Iris pigment epithelial cell (primary cell): ENCODE measurements around the gene FBLN2.

Source experiments
- DNase-seq: peaks from one replicate; pipeline ENCODE4 v3.0.0-alpha.2; 2011; ENCODE audit warnings: low read depth

FBLN2 gene

GRCh38 chr3:13582366-13583250 is 33.7 kb downstream of the FBLN2 start:
- no peak for DNase-seq

GRCh38 chr3:13583251-13584180 is 34.6 kb downstream of the FBLN2 start:
- no peak for DNase-seq

GRCh38 chr3:13584427-13584891 is 35.5 kb downstream of the FBLN2 start:
- DNase-seq, result no peak

- no peak for DNase-seq
These were observed 36.0 kb downstream of the FBLN2 start for GRCh38 chr3:13584901-13585300.

- DNase-seq, result no peak
These were observed 38.5 kb downstream of the FBLN2 start for GRCh38 chr3:13587442-13587841.

- no peak for DNase-seq
These were observed 39.3 kb downstream of the FBLN2 start for GRCh38 chr3:13588221-13588701.

GRCh38 chr3:13588993-13589392 is 40.1 kb downstream of the FBLN2 start:
- DNase-seq, result no peak

- DNase-seq, result no peak
These were observed 42.1 kb downstream of the FBLN2 start for GRCh38 chr3:13590841-13591520.

- DNase-seq, result no peak
These were observed 44.7 kb downstream of the FBLN2 start for GRCh38 chr3:13593615-13594014.

- DNase-seq, result no peak
These were observed 45.2 kb downstream of the FBLN2 start for GRCh38 chr3:13594146-13594545.

- DNase-seq, result no peak
These were observed 46.1 kb downstream of the FBLN2 start for GRCh38 chr3:13594991-13595421.

- no peak for DNase-seq
These were observed 46.6 kb downstream of the FBLN2 start for GRCh38 chr3:13595485-13595884.

GRCh38 chr3:13596426-13597205 is 47.7 kb downstream of the FBLN2 start:
- DNase-seq, result no peak

- DNase-seq, result no peak
These were observed 48.7 kb downstream of the FBLN2 start for GRCh38 chr3:13597661-13598060.

- DNase-seq, result no peak
These were observed 49.3 kb downstream of the FBLN2 start for GRCh38 chr3:13598201-13598600.

GRCh38 chr3:13598926-13599886 is 50.3 kb downstream of the FBLN2 start:
- DNase-seq, result peak; percentile 5

GRCh38 chr3:13599887-13600450 is 51.0 kb downstream of the FBLN2 start:
- DNase-seq, result no peak

- DNase-seq, result peak; percentile 62
These were observed 52.2 kb downstream of the FBLN2 start for GRCh38 chr3:13600950-13601691.

- DNase-seq, result no peak
These were observed 52.8 kb downstream of the FBLN2 start for GRCh38 chr3:13601692-13602080.
